M059J (cell line): ENCODE results near the gene FTSJ1. TPM values are rescaled to one million over a fixed set of nuclear protein-coding genes. Genes with fewer than 3 reads are reported as not detected.

ENCODE experiments used
- DNase-seq: peaks from one replicate; pipeline ENCODE4 v3.0.0-alpha.2; 2012; ENCODE audit warnings: low read depth
- total RNA-seq: library from RNA; depleted of rRNA; stranded (reverse); fragments of >200 nt; shearing (Covaris generic); gene quantifications from 2 replicates; pipeline ENCODE4 v1.2.3, GENCODE V29; 2014

FTSJ1 gene
- total RNA-seq, 1 experiment from 2014 or later, result 107 TPM

DNA sequence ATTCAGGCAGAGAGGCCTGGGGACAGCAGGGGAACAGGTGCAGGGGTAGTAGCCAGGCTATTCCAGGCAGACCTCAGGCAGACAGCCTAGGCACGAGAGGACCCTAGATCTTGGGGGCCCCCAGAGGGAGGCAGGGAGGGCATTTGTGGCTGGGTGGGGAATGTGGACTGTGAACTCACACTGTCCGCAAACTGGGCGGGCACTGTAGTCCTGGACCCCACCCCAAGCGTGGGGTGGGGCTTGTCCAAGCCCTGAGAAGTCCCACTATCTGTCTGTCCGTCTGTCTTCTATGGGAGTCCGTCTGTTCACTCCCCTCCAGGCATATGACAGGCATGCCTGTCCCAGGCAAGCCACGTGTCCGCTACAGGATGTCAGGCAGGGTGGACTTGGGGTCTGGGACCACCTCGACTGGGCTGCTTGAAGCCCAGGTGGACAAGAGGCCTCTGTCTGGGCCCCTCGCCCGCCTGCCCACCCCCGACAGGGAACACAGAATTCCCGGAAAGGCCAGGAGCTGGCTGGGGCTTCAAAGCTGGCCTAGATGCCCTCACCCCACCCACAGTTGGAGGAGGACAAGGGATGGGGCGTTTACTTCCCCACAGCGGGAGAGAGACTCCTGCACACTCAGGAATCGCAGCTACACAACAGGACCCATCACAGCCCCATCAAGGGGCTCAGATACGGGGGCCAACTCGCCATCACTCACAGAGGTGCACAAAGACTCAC, 5.7 kb upstream of the FTSJ1 start, which contains the start of gene SLC38A5:
SLC38A5 (minus strand) TSS at position 151 of the 723 bp plus-strand sequence. CDS start 2,336 bp downstream, outside the sequence.
- no peak for DNase-seq

- no peak for DNase-seq
Measured at GRCh38 chrX:48470833-48471118, 5.2 kb upstream of the FTSJ1 start.

DNA sequence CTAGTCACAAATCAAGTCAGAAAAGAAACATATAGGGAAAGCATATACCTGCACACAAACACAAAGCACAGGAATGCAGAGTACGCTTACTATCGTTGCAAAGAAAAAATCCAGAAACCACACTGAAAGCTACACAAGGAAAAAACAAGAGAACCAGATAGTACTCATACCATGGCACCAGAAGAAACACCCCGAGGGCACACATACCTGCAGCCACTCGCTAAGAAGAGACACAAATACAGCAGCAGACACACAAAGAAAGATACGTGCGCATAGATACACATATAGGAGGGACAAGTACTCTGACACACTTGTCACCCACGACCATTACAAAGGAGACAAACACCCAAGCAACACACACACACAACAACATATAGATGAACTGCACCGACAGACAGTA, 4.5 kb upstream of the FTSJ1 start:
- DNase-seq, result no peak

- no peak for DNase-seq
Measured at GRCh38 chrX:48472225-48472624, 3.8 kb upstream of the FTSJ1 start.

DNA sequence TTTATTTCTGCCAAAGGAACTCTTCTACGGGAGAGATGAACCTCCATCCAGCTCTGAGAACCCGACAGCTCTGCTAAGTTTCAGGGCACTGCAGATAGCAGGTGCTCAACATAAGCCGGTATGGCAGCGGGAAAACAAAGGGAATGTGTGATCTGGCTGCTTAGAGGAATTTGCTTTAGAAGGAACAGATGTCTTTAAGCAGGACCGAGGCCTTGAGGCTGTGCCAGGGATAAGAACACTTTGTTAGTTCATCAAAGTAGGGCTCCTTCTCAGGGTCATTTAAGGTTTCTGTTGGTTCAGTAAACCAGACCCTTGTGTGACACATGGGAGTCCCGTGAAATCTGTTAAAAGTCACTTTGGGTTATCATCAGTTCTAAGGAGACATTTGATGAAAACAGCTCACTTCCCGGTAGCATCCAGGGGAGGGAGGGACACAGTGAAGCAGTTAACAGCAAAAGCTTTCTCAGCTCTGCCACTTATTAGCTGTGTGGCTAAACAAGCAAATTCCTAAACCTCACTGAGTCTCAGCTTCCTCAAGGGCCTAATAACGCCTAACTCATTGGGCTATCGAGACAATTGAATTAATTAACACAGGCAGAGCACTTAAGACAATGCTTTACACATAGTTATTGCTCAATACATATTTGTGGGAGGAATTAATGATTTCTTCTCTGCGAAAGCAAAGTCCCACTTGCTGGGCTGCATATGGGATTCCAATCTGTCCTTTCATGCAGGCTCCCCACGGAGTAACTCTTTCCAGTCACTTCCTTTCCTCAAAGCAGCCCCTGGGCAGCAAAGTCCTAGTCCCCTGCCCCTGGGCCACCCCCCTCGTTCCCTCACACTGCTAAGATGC, 2.9 kb upstream of the FTSJ1 start:
- no peak for DNase-seq

DNA sequence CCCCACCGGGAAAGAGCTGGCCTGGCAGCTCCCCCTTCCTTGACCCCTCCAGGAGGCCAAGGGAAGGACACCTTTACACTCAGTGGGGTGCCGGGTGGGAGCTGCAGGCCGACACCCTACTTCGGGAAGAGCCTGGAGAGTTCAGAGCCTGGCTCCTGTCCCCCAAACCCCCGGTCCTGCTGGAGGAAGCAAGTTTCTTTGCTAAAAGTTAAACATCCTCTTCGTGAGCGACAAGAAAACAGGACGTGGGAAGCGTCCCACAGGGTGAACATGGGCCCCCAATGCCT, 2.4 kb upstream of the FTSJ1 start:
- no peak for DNase-seq

GRCh38 chrX:48474127-48474526, 1.9 kb upstream of the FTSJ1 start:
- peak; percentile 25 for DNase-seq

DNA sequence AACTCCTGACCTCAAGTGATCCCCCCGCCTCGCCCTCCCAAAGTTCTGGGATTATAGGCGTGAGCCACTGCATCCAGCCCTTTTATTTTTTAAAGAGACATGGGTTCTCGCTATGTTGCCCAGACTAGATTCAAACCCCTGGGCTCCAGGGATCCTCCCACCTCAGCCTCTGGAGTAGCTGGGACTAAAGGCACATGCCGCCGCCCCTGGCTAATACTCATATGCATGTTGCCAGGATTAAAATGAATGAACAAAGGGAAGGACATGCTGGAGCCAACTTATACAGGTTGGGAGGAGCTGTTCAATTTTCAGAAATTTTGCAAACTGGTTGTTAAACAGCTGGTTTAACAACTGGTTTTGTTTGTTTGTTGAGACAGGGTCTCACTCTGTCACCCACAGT, 1.4 kb upstream of the FTSJ1 start:
- DNase-seq, result no peak

DNA sequence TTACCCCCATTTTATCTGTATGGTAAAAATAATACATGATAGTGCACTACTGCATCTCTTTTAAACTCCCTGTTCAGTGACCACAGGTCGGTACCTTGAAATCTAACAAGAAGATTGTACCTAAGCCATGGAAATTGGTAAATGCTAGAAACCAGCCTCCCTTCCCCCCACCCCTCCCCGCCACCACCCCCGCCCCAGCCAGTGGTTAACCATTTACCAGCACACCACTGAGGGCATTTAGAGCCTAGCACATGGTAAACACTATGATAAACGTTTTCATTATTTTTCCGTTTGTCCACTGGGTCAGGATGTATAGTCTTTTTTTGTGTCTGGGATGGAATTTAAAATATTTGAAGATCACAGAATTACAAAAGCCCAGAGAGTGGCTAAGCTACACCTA, 703 bp upstream of the FTSJ1 start:
- DNase-seq, result no peak

DNA sequence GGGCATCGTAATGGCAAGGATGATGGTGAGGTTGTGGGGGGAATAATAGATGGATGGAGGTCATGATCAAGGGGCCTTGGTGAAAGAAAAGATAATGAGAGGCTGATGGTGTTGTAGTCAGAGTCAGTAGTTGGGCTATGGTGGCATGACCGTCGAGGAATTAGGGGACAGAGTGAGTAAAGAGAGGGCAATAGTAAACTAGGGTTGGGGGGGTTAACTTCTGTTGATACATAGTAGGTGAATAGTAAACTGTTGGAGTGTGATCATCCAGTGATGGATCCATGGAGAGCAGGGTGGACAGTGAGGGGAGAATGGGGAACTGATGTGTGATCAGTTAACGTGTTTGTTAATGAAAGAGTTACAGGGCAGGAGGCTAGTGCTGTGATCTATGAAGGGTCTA, 920 bp downstream of the FTSJ1 start:
- no peak for DNase-seq

- no peak for DNase-seq
Measured at GRCh38 chrX:48477960-48478755, 2.2 kb downstream of the FTSJ1 start.

- DNase-seq, result no peak
Measured at GRCh38 chrX:48478806-48479205, 2.8 kb downstream of the FTSJ1 start.

- no peak for DNase-seq
Measured at GRCh38 chrX:48480142-48480541, 4.1 kb downstream of the FTSJ1 start.

GRCh38 chrX:48480583-48480982, 4.6 kb downstream of the FTSJ1 start:
- no peak for DNase-seq

- no peak for DNase-seq
Measured at GRCh38 chrX:48482526-48482925, 6.5 kb downstream of the FTSJ1 start.

- DNase-seq, result peak; percentile 100
Measured at GRCh38 chrX:48487362-48487798, 11.4 kb downstream of the FTSJ1 start.

GRCh38 chrX:48488034-48488433, 12.0 kb downstream of the FTSJ1 start:
- no peak for DNase-seq

GRCh38 chrX:48489296-48489695, 13.3 kb downstream of the FTSJ1 start:
- DNase-seq, result no peak

DNA sequence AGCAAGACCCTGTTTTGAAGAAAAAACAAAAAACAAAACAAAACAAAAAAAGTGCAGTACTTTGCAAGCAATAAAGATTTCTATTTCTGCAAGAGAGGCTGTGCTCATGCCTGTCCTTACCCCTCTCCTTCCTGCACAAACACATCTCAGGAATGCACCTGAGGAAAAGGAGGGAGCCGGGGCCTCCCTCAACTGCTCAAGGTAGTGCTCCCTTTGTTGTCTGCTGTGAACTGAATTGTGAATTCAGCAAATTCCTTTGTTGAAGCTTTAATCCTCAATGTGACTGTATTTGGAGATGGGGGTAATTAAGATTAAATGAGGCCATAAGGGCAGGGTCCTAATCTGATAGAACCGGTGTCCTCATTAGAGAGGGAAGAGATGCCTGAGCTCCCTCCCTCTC, 13.9 kb downstream of the FTSJ1 start:
- no peak for DNase-seq

DNA sequence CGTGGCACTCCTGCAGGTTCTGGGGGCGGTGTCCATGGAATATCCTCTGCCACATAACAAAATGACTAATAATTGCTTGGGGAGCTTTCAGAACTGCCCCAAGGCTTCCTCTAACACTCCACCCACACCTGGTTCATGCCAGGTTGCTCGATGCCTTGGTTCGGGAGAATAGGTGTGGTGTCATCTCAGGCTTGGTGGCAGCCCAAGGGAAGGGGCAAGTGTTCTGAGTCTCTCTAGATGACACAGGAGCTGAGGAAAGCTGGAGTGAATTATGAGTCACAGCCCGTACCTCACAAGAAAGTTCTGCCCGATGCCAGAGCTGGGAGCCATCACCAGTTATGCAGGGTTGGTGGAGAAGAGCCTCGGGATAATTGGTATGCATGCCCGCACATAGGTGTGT, 14.7 kb downstream of the FTSJ1 start:
- peak; percentile 75 for DNase-seq

- DNase-seq, result no peak
Measured at GRCh38 chrX:48491809-48492208, 15.8 kb downstream of the FTSJ1 start.

DNA sequence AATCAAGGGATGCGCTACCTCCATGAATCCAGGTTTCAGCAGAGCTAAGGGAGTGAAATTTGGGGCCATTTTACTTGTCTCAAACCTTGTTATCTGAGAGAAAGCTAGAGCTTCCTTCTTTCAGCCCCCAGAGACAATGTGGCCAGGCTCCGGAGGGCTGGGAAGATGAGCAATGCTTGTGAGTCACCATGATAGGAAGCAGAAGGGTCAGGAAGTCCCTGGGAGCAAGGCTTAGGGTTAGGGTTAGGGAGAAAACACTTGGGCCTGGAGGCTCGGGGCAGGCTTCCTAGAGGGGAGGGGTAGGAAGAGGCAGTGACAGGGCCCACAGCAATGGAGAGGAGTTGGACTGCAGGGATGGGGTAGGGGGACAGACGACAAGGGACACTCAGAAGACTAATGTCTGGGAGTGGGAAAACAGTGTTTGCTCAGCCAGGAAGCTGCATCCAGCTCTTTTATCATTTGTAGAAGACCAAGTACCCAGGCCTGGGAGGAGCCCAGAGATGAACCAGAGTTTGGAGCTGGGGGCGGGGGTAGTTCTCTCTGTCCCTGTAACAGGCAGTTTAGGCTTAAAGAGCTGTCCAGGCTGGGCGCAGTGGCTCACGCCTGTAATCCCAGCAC, 16.4 kb downstream of the FTSJ1 start:
- peak; percentile 46 for DNase-seq
